Cerebellar nuclear complex (tissue), 1 donor: ENCODE results near the gene TMUB1.

Experiments used
- DNase-seq, 2 experiments: peaks; one replicate each; lab custom pipeline; 2025; lab: John Stamatoyannopoulos, UW

The TMUB1 gene

GRCh38 chr7:151085329-151085690 lies 2.0 kb upstream of the TMUB1 start:
- no peak for DNase-seq

- DNase-seq, result no peak
These were observed 499 bp upstream of the TMUB1 start for GRCh38 chr7:151083824-151084160.

- DNase-seq, result no peak
These were observed 887 bp downstream of the TMUB1 start for GRCh38 chr7:151082141-151083070.

- no peak for DNase-seq
These were observed 1.9 kb downstream of the TMUB1 start for GRCh38 chr7:151081170-151082101.

GRCh38 chr7:151080522-151081169 lies 2.6 kb downstream of the TMUB1 start, which contains the start of gene FASTK:
Gene FASTK, minus strand, starts transcription at chr7:151080809. Its CDS starts 43 bp downstream, at chr7:151080766.
- peak; percentile 23 to 53 for DNase-seq

- DNase-seq, result no peak
These were observed 3.2 kb downstream of the TMUB1 start for GRCh38 chr7:151080067-151080521.

DNA sequence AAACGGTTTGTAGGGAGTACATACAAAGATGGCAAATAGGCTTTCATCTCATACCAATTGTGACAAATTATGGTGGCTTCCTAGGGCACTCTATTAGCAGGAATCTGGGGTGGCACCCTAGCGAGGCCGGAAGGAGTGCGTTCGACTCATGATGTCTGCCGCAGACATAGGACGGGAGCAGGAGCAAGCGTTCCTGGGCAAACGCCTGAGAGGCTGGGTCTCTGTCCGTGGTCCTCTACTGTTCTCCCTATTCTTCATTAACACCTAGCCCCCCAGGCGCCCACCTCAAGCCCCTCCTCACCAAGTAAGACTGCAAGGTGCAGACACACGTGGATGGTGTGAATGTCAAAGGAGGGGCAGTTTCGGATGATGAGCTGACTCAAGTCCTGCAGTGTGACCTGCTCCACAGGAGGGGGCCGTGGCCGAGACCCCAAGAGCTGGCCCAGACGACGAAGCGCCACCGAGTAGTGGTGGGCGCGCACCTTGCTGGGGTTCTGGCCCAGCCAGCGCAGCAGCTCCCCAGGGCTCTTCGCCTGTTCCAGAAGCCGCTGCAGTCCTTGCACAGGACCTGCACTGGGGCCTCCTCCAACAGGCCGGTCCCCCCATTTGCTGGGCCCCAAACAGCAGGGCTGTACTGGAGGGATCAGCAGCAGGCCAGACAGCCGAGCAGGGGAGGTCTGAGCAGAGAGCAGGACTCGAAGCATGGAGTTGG lies 3.9 kb downstream of the TMUB1 start:
- no peak for DNase-seq

GRCh38 chr7:151078233-151079040 lies 4.9 kb downstream of the TMUB1 start:
- DNase-seq, result no peak

DNA sequence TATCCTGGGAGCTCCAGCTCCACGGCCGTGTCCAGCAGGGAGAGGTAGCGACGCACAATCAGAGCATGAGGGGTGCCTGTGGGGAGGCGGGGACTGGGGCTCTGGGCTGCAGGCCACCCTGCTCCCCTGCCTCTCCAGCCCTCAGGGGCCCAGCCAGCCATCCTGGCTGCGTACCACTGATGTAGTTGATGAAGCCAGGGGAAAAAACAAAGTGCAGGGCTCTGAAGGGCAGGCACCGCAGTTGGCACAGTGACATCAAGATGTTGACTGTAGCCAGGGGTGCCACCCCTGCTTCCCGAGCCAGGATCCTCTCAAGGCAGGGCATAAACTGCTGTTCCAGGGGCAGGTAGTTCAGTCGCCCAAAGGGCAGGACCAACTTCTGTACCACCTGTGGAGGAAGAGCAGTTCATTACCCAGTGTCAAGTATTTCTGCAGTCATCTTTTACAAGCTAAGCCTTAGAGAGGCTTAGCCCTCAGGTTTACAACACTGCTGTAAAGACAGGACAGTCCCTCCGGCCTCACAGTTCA lies 5.5 kb downstream of the TMUB1 start:
- no peak for DNase-seq

GRCh38 chr7:151076863-151077704 lies 6.2 kb downstream of the TMUB1 start:
- no peak for DNase-seq

DNA sequence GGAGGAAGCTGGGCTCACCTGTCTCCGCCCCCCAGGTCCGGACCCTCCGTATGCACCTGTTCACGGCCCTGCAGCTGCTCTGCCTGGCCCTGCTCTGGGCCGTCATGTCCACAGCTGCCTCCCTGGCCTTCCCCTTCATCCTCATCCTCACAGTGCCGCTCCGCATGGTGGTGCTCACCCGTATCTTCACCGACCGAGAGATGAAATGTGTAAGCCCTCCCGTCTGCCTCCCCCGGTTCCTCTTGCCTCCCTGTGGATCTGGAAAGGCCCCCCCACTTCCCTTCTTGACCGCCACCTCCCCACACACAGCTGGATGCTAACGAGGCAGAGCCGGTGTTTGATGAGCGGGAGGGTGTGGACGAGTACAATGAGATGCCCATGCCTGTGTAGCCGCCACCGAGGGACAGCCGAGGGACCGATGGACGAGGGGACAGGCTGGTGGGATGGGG lies 7.3 kb downstream of the TMUB1 start:
- no peak for DNase-seq

DNA sequence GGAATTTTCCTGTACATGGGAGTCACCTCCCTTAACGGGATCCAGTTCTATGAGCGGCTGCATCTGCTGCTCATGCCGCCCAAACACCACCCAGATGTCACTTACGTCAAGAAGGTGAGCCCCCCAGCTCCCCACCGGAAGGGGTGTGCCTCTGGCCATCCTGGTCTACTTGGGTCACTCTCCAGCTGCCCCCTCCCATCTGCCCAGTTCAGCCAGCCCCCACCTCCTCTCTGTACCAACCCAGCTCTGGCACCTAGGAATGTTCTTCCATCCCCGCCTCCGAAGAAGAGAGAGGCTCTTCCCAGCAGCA lies 7.7 kb downstream of the TMUB1 start:
- DNase-seq, result no peak

- DNase-seq, result no peak
These were observed 8.3 kb downstream of the TMUB1 start for GRCh38 chr7:151074817-151075661.

DNA sequence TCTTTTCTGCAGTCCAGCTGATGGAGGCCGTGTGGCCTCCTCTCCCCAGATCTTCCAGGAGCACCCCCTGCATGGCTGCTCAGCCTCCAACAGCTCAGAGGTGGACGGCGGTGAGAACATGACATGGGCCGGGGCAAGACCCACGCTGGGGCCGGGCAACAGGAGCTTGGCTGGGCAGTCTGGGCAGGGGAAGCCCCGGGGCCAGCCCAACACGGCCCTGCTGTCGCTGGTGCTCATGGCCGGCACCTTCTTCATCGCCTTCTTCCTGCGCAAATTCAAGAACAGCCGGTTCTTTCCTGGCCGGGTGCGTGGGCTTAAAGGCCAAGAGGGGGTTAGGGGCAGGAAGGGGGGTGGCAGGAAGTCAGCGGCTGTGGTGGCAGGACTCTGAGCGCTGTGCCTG lies 9.3 kb downstream of the TMUB1 start:
- DNase-seq, result no peak

GRCh38 chr7:151071032-151071866 lies 12.0 kb downstream of the TMUB1 start:
- no peak for DNase-seq

- no peak for DNase-seq
These were observed 12.7 kb downstream of the TMUB1 start for GRCh38 chr7:151070574-151070960.

GRCh38 chr7:151069841-151070573 lies 13.3 kb downstream of the TMUB1 start:
- no peak for DNase-seq
